H9 (cell line): ENCODE measurements around the gene AKAP7. TPM values are rescaled to one million over a fixed set of nuclear protein-coding genes. Genes with fewer than 3 reads are reported as not detected.

ENCODE experiments used
- DNase-seq: peaks from one replicate; pipeline ENCODE4 v3.0.0-alpha.2; 2017
- H2AFZ ChIP-seq: one replicate; pipeline ENCODE4 v1.6.1; 2013; ENCODE audit warnings: mild to moderate bottlenecking, low read length, control low read depth, moderate library complexity
- H2AK5ac ChIP-seq: 2 replicates; pipeline ENCODE4 v1.6.1; 2013; ENCODE audit warnings: low read length, control low read depth, mixed read lengths; ENCODE audit not compliant: insufficient read length
- H2BK120ac ChIP-seq: one replicate; pipeline ENCODE4 v1.6.1; 2013; ENCODE audit warnings: low read depth, mild to moderate bottlenecking, low read length, control low read depth, inconsistent platforms; ENCODE audit not compliant: poor library complexity, severe bottlenecking
- H2BK12ac ChIP-seq: 2 replicates; pipeline ENCODE4 v1.6.1; 2013; ENCODE audit warnings: low read length, control low read depth, mixed read lengths, low read depth; ENCODE audit not compliant: insufficient read length
- H2BK15ac ChIP-seq: 2 replicates; pipeline ENCODE4 v1.6.1; 2013; ENCODE audit warnings: low read depth, low read length, control low read depth
- H2BK20ac ChIP-seq: one replicate; pipeline ENCODE4 v1.6.1; 2013; ENCODE audit warnings: low read depth, mild to moderate bottlenecking, low read length, control low read depth, inconsistent platforms; ENCODE audit not compliant: poor library complexity, severe bottlenecking
- H2BK5ac ChIP-seq: 2 replicates; pipeline ENCODE4 v1.6.1; 2013; ENCODE audit warnings: low read length, control low read depth, mixed read lengths; ENCODE audit not compliant: insufficient read length
- H3K14ac ChIP-seq: 2 replicates; pipeline ENCODE4 v1.6.1; 2013; ENCODE audit warnings: low read length, control low read depth; ENCODE audit not compliant: insufficient read depth
- H3K18ac ChIP-seq: 2 replicates; pipeline ENCODE4 v1.6.1; 2013; ENCODE audit warnings: low read depth, mild to moderate bottlenecking, mixed read lengths, low read length, control low read depth; ENCODE audit not compliant: insufficient read length
- H3K23ac ChIP-seq: 2 replicates; pipeline ENCODE4 v1.6.1; 2013; ENCODE audit warnings: low read length, control low read depth, mixed read lengths, low read depth; ENCODE audit not compliant: insufficient read length
- H3K23me2 ChIP-seq: 2 replicates; pipeline ENCODE4 v1.6.1; 2013; ENCODE audit warnings: low read depth, mild to moderate bottlenecking, mixed read lengths, low read length, control low read depth; ENCODE audit not compliant: insufficient read length, poor library complexity, severe bottlenecking
- H3K27ac ChIP-seq: 2 replicates; pipeline ENCODE4 v1.5.1; 2013; ENCODE audit warnings: low read length, control low read depth, mixed read lengths, low read depth; ENCODE audit not compliant: insufficient read length
- H3K27me3 ChIP-seq: 2 replicates; pipeline ENCODE4 v1.6.1; 2013; ENCODE audit warnings: low read length, control low read depth, inconsistent platforms; ENCODE audit not compliant: insufficient read depth
- H3K4ac ChIP-seq: 2 replicates; pipeline ENCODE4 v1.6.1; 2013; ENCODE audit warnings: low read depth, mild to moderate bottlenecking, control low read depth, inconsistent platforms, low read length, moderate library complexity
- H3K4me1 ChIP-seq: 2 replicates; pipeline ENCODE4 v1.6.1; 2013; ENCODE audit warnings: low read length, control low read depth, inconsistent platforms; ENCODE audit not compliant: insufficient read depth
- H3K4me2 ChIP-seq: 2 replicates; pipeline ENCODE4 v1.6.1; 2013; ENCODE audit warnings: low read length, control low read depth, mixed read lengths; ENCODE audit not compliant: insufficient read length, insufficient read depth
- H3K56ac ChIP-seq: 2 replicates; pipeline ENCODE4 v1.6.1; 2013; ENCODE audit warnings: low read depth, mild to moderate bottlenecking, mixed read lengths, low read length, control low read depth; ENCODE audit not compliant: insufficient read length
- H3K79me1 ChIP-seq: 2 replicates; pipeline ENCODE4 v1.6.1; 2013; ENCODE audit warnings: low read depth, mild to moderate bottlenecking, moderate library complexity, low read length, control low read depth, inconsistent platforms; ENCODE audit not compliant: insufficient read depth, poor library complexity, severe bottlenecking
- H3K79me2 ChIP-seq: 2 replicates; pipeline ENCODE4 v1.6.1; 2013; ENCODE audit warnings: low read length, control low read depth, inconsistent platforms; ENCODE audit not compliant: insufficient read depth
- H3K9ac ChIP-seq: 2 replicates; pipeline ENCODE4 v1.6.1; 2013; ENCODE audit warnings: low read length, control low read depth, mixed read lengths; ENCODE audit not compliant: insufficient read length; ENCODE audit errors: extremely low read depth
- H3K9me3 ChIP-seq: one replicate; pipeline ENCODE4 v1.6.1; 2013; ENCODE audit warnings: low read depth, low read length, inconsistent platforms; ENCODE audit not compliant: control insufficient read depth
- H3T11ph ChIP-seq: one replicate; pipeline ENCODE4 v1.6.1; 2013; ENCODE audit warnings: mild to moderate bottlenecking, low read length, control low read depth, inconsistent platforms
- H4K20me1 ChIP-seq: one replicate; pipeline ENCODE4 v1.6.1; 2013; ENCODE audit not compliant: control insufficient read depth, insufficient read length, insufficient read depth
- H4K5ac ChIP-seq: 2 replicates; pipeline ENCODE4 v1.6.1; 2013; ENCODE audit warnings: low read depth, mild to moderate bottlenecking, mixed read lengths, low read length, control low read depth; ENCODE audit not compliant: insufficient read length
- H4K8ac ChIP-seq: replicated peaks from 2 replicates; pipeline ENCODE4 v1.6.1; 2013; ENCODE audit warnings: low read length, control low read depth, mixed read lengths, low read depth; ENCODE audit not compliant: insufficient read length
- H4K91ac ChIP-seq: 2 replicates; pipeline ENCODE4 v1.6.1; 2013; ENCODE audit warnings: low read depth, mild to moderate bottlenecking, moderate library complexity, mixed read lengths, low read length, control low read depth; ENCODE audit not compliant: insufficient read length
- H3K27ac Mint-ChIP-seq, 3 experiments: 2 replicates in 2 of 3; 3 replicates in 1 of 3; pipeline ENCODE4 v1.8.0; 2020 to 2021; ENCODE audit warnings: mixed read lengths in 3 of 3, mild to moderate bottlenecking in 1 of 3, moderate library complexity in 1 of 3
- H3K27me3 Mint-ChIP-seq: 2 replicates; pipeline ENCODE4 v1.8.0; 2021; ENCODE audit warnings: low read depth, mild to moderate bottlenecking, moderate library complexity, mixed read lengths
- H3K36me3 Mint-ChIP-seq, 3 experiments: 2 replicates in 2 of 3; 3 replicates in 1 of 3; pipeline ENCODE4 v1.8.0; 2020 to 2021; ENCODE audit warnings: low read depth in 3 of 3, mixed read lengths in 3 of 3; ENCODE audit not compliant: insufficient read depth in 1 of 3
- H3K4me1 Mint-ChIP-seq, 2 experiments: 2 replicates each; pipeline ENCODE4 v1.8.0; 2020; ENCODE audit warnings: mixed read lengths in 2 of 2
- H3K4me3 Mint-ChIP-seq, 2 experiments: 2 replicates in 1 of 2; 3 replicates in 1 of 2; pipeline ENCODE4 v1.8.0; 2020 to 2021; ENCODE audit warnings: mild to moderate bottlenecking in 2 of 2, mixed read lengths in 2 of 2, moderate library complexity in 1 of 2
- H3K9me3 Mint-ChIP-seq, 2 experiments: 2 replicates in 1 of 2; 3 replicates in 1 of 2; pipeline ENCODE4 v1.8.0; 2020; ENCODE audit warnings: mild to moderate bottlenecking in 2 of 2, mixed read lengths in 2 of 2, moderate library complexity in 1 of 2
- WGBS: extraction: QIAGEN DNeasy Blood & Tissue Kit; methylation state at CpG from one replicate; pipeline ENCODE4 v1.1.7; 2013; ENCODE audit warnings: missing lambda C conversion rate, low lambda C conversion rate, mixed read lengths; ENCODE audit not compliant: insufficient read length; ENCODE audit errors: extremely low coverage; 5-methylcytosine and 5-hydroxymethylcytosine counted together
- total RNA-seq: library from RNA; stranded (reverse); gene quantifications from 2 replicates; pipeline ENCODE4 v1.2.1, GENCODE V29; 2021
- TF ChIP-seq, protein P1 (sequence below): fragments of 200-600 bp; sonication (generic); conservative IDR thresholded peaks from 3 replicates; pipeline ENCODE4 v1.8.0; 2021; ENCODE audit warnings: antibody characterized with exemption, mild to moderate bottlenecking

Gene AKAP7
- total RNA-seq, 1 experiment from 2014 or later: 9.8 TPM

GRCh38 chr6:131132360-131132759 lies 2.9 kb upstream of the AKAP7 start:
- Mint-ChIP-seq H3K4me1 (peaks cover 14 to 17% of the 10 kb centered on the region in 2 experiments), H3K27me3 (peaks cover 19% of the 10 kb centered on the region), H3K36me3 (no peaks in the 10 kb centered on the region), H3K27ac (no peak overlapping the region), H3K4me3 (no peak overlapping the region), H3K9me3 (no peaks in the 10 kb centered on the region)
- no peak for DNase-seq
- Histone ChIP-seq H4K5ac (no peak overlapping the region), H3K79me1 (no peaks in the 10 kb centered on the region), H4K91ac (no peak overlapping the region), H3K79me2 (no peaks in the 10 kb centered on the region), H2BK5ac (no peak overlapping the region), H2AK5ac (no peak overlapping the region), H2BK15ac (no peak overlapping the region), H3K18ac (no peak overlapping the region), H3K4me1 (no peaks in the 10 kb centered on the region), H4K8ac (no peak overlapping the region), H2BK120ac (no peak overlapping the region), H3K4me2 (no peak overlapping the region), H3K4ac (no peak overlapping the region), H3K9me3 (no peaks in the 10 kb centered on the region), H2BK20ac (no peak overlapping the region), H2AFZ (no peak overlapping the region), H4K20me1 (no peaks in the 10 kb centered on the region), H2BK12ac (no peak overlapping the region), H3K23ac (no peak overlapping the region), H3T11ph (no peak overlapping the region), H3K9ac (no peak overlapping the region), H3K14ac (no peak overlapping the region), H3K56ac (no peak overlapping the region), H3K23me2 (peaks cover 6% of the 10 kb centered on the region), H3K27ac (no peak overlapping the region), H3K27me3 (no peaks in the 10 kb centered on the region)
- TF ChIP-seq, protein P1, sequence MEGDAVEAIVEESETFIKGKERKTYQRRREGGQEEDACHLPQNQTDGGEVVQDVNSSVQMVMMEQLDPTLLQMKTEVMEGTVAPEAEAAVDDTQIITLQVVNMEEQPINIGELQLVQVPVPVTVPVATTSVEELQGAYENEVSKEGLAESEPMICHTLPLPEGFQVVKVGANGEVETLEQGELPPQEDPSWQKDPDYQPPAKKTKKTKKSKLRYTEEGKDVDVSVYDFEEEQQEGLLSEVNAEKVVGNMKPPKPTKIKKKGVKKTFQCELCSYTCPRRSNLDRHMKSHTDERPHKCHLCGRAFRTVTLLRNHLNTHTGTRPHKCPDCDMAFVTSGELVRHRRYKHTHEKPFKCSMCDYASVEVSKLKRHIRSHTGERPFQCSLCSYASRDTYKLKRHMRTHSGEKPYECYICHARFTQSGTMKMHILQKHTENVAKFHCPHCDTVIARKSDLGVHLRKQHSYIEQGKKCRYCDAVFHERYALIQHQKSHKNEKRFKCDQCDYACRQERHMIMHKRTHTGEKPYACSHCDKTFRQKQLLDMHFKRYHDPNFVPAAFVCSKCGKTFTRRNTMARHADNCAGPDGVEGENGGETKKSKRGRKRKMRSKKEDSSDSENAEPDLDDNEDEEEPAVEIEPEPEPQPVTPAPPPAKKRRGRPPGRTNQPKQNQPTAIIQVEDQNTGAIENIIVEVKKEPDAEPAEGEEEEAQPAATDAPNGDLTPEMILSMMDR: no peak
- WGBS: no CpG with 5 or more reads among the region's 4 CpGs
